ENCODE results near the gene IDI1.

The IDI1 gene

DNA sequence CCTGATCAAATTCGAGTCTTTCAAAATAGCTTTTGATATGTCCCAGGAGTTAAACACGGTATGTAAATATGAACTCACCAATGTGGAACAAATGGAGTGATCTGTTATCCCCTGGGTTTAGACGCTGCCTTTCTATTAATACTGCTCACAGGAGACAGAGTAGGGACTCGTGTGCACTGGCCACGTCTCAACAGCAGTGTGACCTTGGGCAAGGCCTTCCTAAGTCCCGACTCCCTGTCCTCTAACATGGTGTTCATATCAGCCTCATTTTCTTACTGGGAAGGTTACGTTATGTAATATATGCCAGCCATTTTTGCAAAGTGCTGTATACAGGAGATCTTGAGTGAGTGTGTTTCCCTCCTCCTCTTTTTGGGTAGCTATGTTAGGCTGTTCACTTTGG, 9.1 kb upstream of the IDI1 start:
- Histone ChIP-seq H3K4me3 (ENCODE audit: low read depth, low read length) (no peak overlapping the region), H3K9me3 (no peaks in the 10 kb centered on the region), H3K36me3 (peaks cover 2% of the 10 kb centered on the region; the same call in 1 of the 2 replicates), H3K4me1 (no peaks in the 10 kb centered on the region), H3K27me3 (no peaks in the 10 kb centered on the region)
- no peak for TF ChIP-seq CTCF (IDR thresholded peaks at IDR 0.05; ENCODE audit: low read depth, low read length)
- no peak for DNase-seq

DNA sequence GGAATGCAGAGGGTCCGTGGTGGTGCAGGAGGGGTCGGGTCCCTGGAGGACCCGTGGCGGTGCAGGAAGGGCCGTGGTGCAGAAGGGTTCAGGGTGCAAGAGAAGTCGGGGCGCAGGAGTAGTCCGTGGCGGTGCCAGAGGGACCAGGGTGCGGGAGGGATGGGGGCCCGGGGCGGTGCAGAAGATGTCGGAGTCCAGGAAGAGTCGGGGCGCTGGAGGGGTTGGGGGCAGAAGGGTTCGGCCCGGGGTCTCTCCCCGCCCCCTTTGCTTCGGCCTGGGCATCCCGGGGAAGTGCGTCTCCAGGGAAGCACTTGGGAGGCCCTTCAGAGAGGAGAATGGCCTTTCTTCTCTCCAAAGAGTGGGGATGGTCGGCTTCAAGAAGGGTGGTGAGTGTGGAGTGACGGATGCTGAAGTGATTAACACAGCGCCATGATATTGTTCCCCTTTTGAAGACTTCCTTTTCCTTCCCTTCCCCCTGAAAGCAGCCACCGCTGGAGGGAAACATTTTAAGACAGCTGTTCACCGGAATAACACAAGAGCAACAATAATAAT, 8.3 kb upstream of the IDI1 start:
- Histone ChIP-seq H3K27me3 (no peaks in the 10 kb centered on the region), H3K4me3 (ENCODE audit: low read depth, low read length) (peak overlapping the region; percentile 94), H3K9me3 (no peaks in the 10 kb centered on the region), H3K4me1 (no peaks in the 10 kb centered on the region), H3K36me3 (peaks cover 2% of the 10 kb centered on the region; the same call in 1 of the 2 replicates)
- DNase-seq: no peak
- no peak for TF ChIP-seq CTCF (IDR thresholded peaks at IDR 0.05; ENCODE audit: low read depth, low read length)

GRCh38 chr10:1056326-1057105, 7.6 kb upstream of the IDI1 start, which contains the start of gene WDR37:
Gene WDR37, plus strand, starts transcription at chr10:1056385. Its CDS starts 15,771 bp downstream, at chr10:1072156.
- Histone ChIP-seq H3K4me1 (no peaks in the 10 kb centered on the region), H3K9me3 (no peaks in the 10 kb centered on the region), H3K36me3 (peaks cover 2% of the 10 kb centered on the region), H3K4me3 (ENCODE audit: low read depth, low read length) (peak within 1 kb of the TSS; percentile 94), H3K27me3 (no peaks in the 10 kb centered on the region)
- no peak for TF ChIP-seq CTCF (IDR thresholded peaks at IDR 0.05; ENCODE audit: low read depth, low read length)
- DNase-seq: peak; percentile 87

GRCh38 chr10:1054684-1055083, 5.8 kb upstream of the IDI1 start:
- TF ChIP-seq CTCF (IDR thresholded peaks at IDR 0.05; ENCODE audit: low read depth, low read length): no peak
- peak overlapping the region; percentile 94 for H3K4me3 ChIP-seq (ENCODE audit: low read depth, low read length)
- no peaks in the 10 kb centered on the region for H3K4me1 ChIP-seq
- DNase-seq: no peak
- H3K36me3 ChIP-seq: peaks cover 2% of the 10 kb centered on the region
- no peaks in the 10 kb centered on the region for H3K9me3 ChIP-seq
- no peaks in the 10 kb centered on the region for H3K27me3 ChIP-seq

GRCh38 chr10:1050554-1050953, 1.6 kb upstream of the IDI1 start:
- no peaks in the 10 kb centered on the region for H3K4me1 ChIP-seq
- peak overlapping the region; percentile 89 for H3K4me3 ChIP-seq (ENCODE audit: low read depth, low read length)
- no peak for DNase-seq
- no peaks in the 10 kb centered on the region; the same call in none of the 2 replicates for H3K36me3 ChIP-seq
- H3K27me3 ChIP-seq: no peaks in the 10 kb centered on the region
- no peak for TF ChIP-seq CTCF (IDR thresholded peaks at IDR 0.05; ENCODE audit: low read depth, low read length)
- no peaks in the 10 kb centered on the region for H3K9me3 ChIP-seq

DNA sequence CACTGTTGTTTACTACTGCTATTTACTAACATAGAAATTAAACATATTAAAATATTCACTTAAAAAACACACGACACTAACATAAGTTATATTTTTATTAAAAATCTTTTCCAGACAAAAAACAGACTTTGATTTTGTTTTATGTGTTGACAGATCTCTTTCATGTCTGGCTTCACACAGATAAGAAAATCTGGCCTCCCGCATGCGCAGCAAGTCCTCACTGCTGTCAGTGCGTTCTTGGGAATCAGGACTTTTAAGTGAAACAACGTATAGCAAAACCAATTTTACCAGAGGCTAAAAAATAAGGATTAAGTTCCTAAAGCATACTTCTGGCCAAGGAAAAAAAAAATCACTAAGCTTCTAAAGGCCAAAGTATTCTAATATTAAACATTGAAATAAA, 1.2 kb upstream of the IDI1 start:
- peak; percentile 42 for DNase-seq
- H3K36me3 ChIP-seq: no peaks in the 10 kb centered on the region; the same call in none of the 2 replicates
- TF ChIP-seq CTCF (IDR thresholded peaks at IDR 0.05; ENCODE audit: low read depth, low read length): no peak
- H3K9me3 ChIP-seq: no peaks in the 10 kb centered on the region
- H3K4me3 ChIP-seq (ENCODE audit: low read depth, low read length): peak overlapping the region; percentile 89
- no peaks in the 10 kb centered on the region for H3K4me1 ChIP-seq
- H3K27me3 ChIP-seq: no peaks in the 10 kb centered on the region

Data from BE2C (cell line).